ENCODE data around the gene TARM1.

Gene TARM1

GRCh38 chr19:54024660-54025059 lies 56.5 kb downstream of the TARM1 start:
- no peak for DNase-seq
- Histone ChIP-seq H2BK120ac (ENCODE audit: low read depth, low read length) (no peak overlapping the region), H3K23ac (ENCODE audit: low read length in 2 of 2) (no peak overlapping the region), H3K4me1 (ENCODE audit: control insufficient read depth, insufficient read depth, low read depth, low read length) (no peaks in the 10 kb centered on the region), H2AK5ac (ENCODE audit: low read length, severe bottlenecking) (no peak overlapping the region), H3K27me3 (ENCODE audit: control insufficient read depth in 1 of 2, insufficient read depth in 1 of 2, low read length in 2 of 2) (no peaks in the 10 kb centered on the region), H2BK5ac (ENCODE audit: low read depth, low read length, poor library complexity, severe bottlenecking) (no peak overlapping the region), H4K91ac (ENCODE audit: low read length) (no peak overlapping the region), H3K14ac (ENCODE audit: low read length in 2 of 2) (no peak overlapping the region), H2BK12ac (ENCODE audit: low read length in 2 of 2) (no peak overlapping the region), H3K79me1 (replicated peaks; ENCODE audit: low read length, poor library complexity, severe bottlenecking) (no peaks in the 10 kb centered on the region), H3K18ac (ENCODE audit: low read depth in 1 of 2, low read length in 2 of 2) (no peak overlapping the region), H4K8ac (ENCODE audit: low read length) (no peak overlapping the region), H3K4me2 (ENCODE audit: low read length, poor library complexity, severe bottlenecking) (no peak overlapping the region), H2AFZ (ENCODE audit: low read depth, low read length) (no peak overlapping the region), H3K27ac (ENCODE audit: low read length, poor library complexity, severe bottlenecking) (no peak overlapping the region), H3K9ac (ENCODE audit: low read length) (no peak overlapping the region), H3K36me3 (ENCODE audit: control insufficient read depth in 1 of 2, insufficient read depth in 2 of 2, low read depth in 1 of 2, low read length in 2 of 2) (no peaks in the 10 kb centered on the region), H3K4ac (ENCODE audit: low read depth in 1 of 2, low read length in 2 of 2) (no peak overlapping the region), H3K9me3 (ENCODE audit: control insufficient read depth, low read length) (no peaks in the 10 kb centered on the region), H2BK15ac (ENCODE audit: low read depth, poor library complexity, severe bottlenecking) (no peak overlapping the region), H3K4me3 (ENCODE audit: insufficient read depth in 1 of 2, low read depth in 1 of 2, low read length in 2 of 2) (no peak overlapping the region)
- 77% methylated on average over 9 of the region's 9 CpGs for WGBS

DNA sequence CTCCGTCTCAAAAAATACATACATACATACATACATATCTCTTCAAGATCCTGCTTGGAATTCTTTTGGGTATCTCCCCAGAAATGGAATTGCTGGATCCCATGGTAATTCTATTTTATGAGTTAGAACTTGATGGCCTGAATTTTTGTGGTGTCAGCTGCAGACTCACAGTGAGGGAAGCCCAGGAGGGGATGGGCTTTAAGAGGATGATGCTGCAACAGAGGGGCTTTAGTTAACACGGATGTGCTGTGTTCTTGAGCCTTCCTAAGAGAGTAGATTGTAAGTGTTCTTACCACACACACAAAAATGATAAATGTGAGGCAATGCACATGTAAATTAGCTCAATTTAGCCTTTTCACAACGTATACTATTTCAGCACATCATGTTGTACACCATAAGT lies 58.0 kb downstream of the TARM1 start:
- no CpG with 5 or more reads among the region's 3 CpGs for WGBS

GRCh38 chr19:54021932-54022331 lies 59.2 kb downstream of the TARM1 start:
- no peak overlapping the region for H2AK5ac ChIP-seq (ENCODE audit: low read length, severe bottlenecking)
- H3K4me3 ChIP-seq (ENCODE audit: insufficient read depth in 1 of 2, low read depth in 1 of 2, low read length in 2 of 2), result no peak overlapping the region
- no peak overlapping the region for H3K18ac ChIP-seq (ENCODE audit: low read depth in 1 of 2, low read length in 2 of 2)
- H4K91ac ChIP-seq (ENCODE audit: low read length), result no peak overlapping the region
- H3K14ac ChIP-seq (ENCODE audit: low read length in 2 of 2), result no peak overlapping the region
- no peak overlapping the region for H2BK12ac ChIP-seq (ENCODE audit: low read length in 2 of 2)
- H3K27me3 ChIP-seq (ENCODE audit: control insufficient read depth in 1 of 2, insufficient read depth in 1 of 2, low read length in 2 of 2), result no peaks in the 10 kb centered on the region
- no peak overlapping the region for H3K27ac ChIP-seq (ENCODE audit: low read length, poor library complexity, severe bottlenecking)
- H2BK15ac ChIP-seq (ENCODE audit: low read depth, poor library complexity, severe bottlenecking), result no peak overlapping the region
- H3K4ac ChIP-seq (ENCODE audit: low read depth in 1 of 2, low read length in 2 of 2), result no peak overlapping the region
- H3K36me3 ChIP-seq (ENCODE audit: control insufficient read depth in 1 of 2, insufficient read depth in 2 of 2, low read depth in 1 of 2, low read length in 2 of 2), result no peaks in the 10 kb centered on the region
- WGBS, result 92% methylated on average over 13 of the region's 13 CpGs
- no peak overlapping the region for H3K4me2 ChIP-seq (ENCODE audit: low read length, poor library complexity, severe bottlenecking)
- no peaks in the 10 kb centered on the region for H3K4me1 ChIP-seq (ENCODE audit: control insufficient read depth, insufficient read depth, low read depth, low read length)
- DNase-seq, result no peak
- no peak overlapping the region for H4K8ac ChIP-seq (ENCODE audit: low read length)
- no peak overlapping the region for H2BK5ac ChIP-seq (ENCODE audit: low read depth, low read length, poor library complexity, severe bottlenecking)
- no peaks in the 10 kb centered on the region for H3K79me1 ChIP-seq (replicated peaks; ENCODE audit: low read length, poor library complexity, severe bottlenecking)
- no peak overlapping the region for H3K23ac ChIP-seq (ENCODE audit: low read length in 2 of 2)
- no peak overlapping the region for H3K9ac ChIP-seq (ENCODE audit: low read length)
- no peak overlapping the region for H2BK120ac ChIP-seq (ENCODE audit: low read depth, low read length)
- H3K9me3 ChIP-seq (ENCODE audit: control insufficient read depth, low read length), result peaks cover 4% of the 10 kb centered on the region
- H2AFZ ChIP-seq (ENCODE audit: low read depth, low read length), result no peak overlapping the region

More for the DNA sequence above, 58.0 kb downstream of the TARM1 start:
- no peaks in the 10 kb centered on the region for H3K27me3 ChIP-seq (ENCODE audit: control insufficient read depth in 1 of 2, insufficient read depth in 1 of 2, low read length in 2 of 2)
- no peak overlapping the region for H2AFZ ChIP-seq (ENCODE audit: low read depth, low read length)
- no peaks in the 10 kb centered on the region for H3K36me3 ChIP-seq (ENCODE audit: control insufficient read depth in 1 of 2, insufficient read depth in 2 of 2, low read depth in 1 of 2, low read length in 2 of 2)
- H3K27ac ChIP-seq (ENCODE audit: low read length, poor library complexity, severe bottlenecking), result no peak overlapping the region
- no peak overlapping the region for H3K18ac ChIP-seq (ENCODE audit: low read depth in 1 of 2, low read length in 2 of 2)
- H2BK15ac ChIP-seq (ENCODE audit: low read depth, poor library complexity, severe bottlenecking), result no peak overlapping the region
- no peak for DNase-seq
- no peak overlapping the region for H3K4me2 ChIP-seq (ENCODE audit: low read length, poor library complexity, severe bottlenecking)
- H2AK5ac ChIP-seq (ENCODE audit: low read length, severe bottlenecking), result no peak overlapping the region
- H2BK5ac ChIP-seq (ENCODE audit: low read depth, low read length, poor library complexity, severe bottlenecking), result no peak overlapping the region
- no peak overlapping the region for H2BK12ac ChIP-seq (ENCODE audit: low read length in 2 of 2)
- no peak overlapping the region for H3K23ac ChIP-seq (ENCODE audit: low read length in 2 of 2)
- no peak overlapping the region for H4K8ac ChIP-seq (ENCODE audit: low read length)
- H4K91ac ChIP-seq (ENCODE audit: low read length), result no peak overlapping the region
- H3K4me1 ChIP-seq (ENCODE audit: control insufficient read depth, insufficient read depth, low read depth, low read length), result no peaks in the 10 kb centered on the region
- no peak overlapping the region for H3K4ac ChIP-seq (ENCODE audit: low read depth in 1 of 2, low read length in 2 of 2)
- no peak overlapping the region for H3K4me3 ChIP-seq (ENCODE audit: insufficient read depth in 1 of 2, low read depth in 1 of 2, low read length in 2 of 2)
- H2BK120ac ChIP-seq (ENCODE audit: low read depth, low read length), result no peak overlapping the region
- no peak overlapping the region for H3K9ac ChIP-seq (ENCODE audit: low read length)
- no peaks in the 10 kb centered on the region for H3K79me1 ChIP-seq (replicated peaks; ENCODE audit: low read length, poor library complexity, severe bottlenecking)
- H3K14ac ChIP-seq (ENCODE audit: low read length in 2 of 2), result no peak overlapping the region
- no peaks in the 10 kb centered on the region for H3K9me3 ChIP-seq (ENCODE audit: control insufficient read depth, low read length)

DNA sequence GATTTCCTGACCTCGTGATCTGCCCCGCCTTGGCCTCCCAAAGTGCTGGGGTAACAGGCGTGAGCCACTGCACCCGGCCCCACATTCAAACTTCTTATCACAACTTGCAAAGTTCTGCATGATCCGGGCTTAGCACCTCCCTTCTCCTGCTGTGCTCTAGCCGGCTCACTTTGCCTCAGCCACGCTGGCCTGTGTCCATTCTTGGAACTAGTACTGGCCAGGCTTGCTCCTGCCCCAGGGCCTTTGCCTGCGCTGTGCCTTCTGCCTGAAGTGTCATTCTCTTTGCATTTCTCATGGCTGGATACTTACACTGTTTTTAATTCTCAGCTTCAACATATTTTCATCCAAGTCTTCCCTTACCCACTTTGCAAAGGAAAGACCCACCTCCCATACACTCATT lies 59.8 kb downstream of the TARM1 start:
- no peak overlapping the region for H3K18ac ChIP-seq (ENCODE audit: low read depth in 1 of 2, low read length in 2 of 2)
- H3K27me3 ChIP-seq (ENCODE audit: control insufficient read depth in 1 of 2, insufficient read depth in 1 of 2, low read length in 2 of 2), result peaks cover 0 to 2% of the 10 kb centered on the region in 2 experiments
- no peak overlapping the region for H3K27ac ChIP-seq (ENCODE audit: low read length, poor library complexity, severe bottlenecking)
- no peaks in the 10 kb centered on the region for H3K79me1 ChIP-seq (replicated peaks; ENCODE audit: low read length, poor library complexity, severe bottlenecking)
- H2AFZ ChIP-seq (ENCODE audit: low read depth, low read length), result no peak overlapping the region
- no peak overlapping the region for H3K9ac ChIP-seq (ENCODE audit: low read length)
- H2BK5ac ChIP-seq (ENCODE audit: low read depth, low read length, poor library complexity, severe bottlenecking), result no peak overlapping the region
- no peak overlapping the region for H2BK15ac ChIP-seq (ENCODE audit: low read depth, poor library complexity, severe bottlenecking)
- peaks cover 4% of the 10 kb centered on the region for H3K9me3 ChIP-seq (ENCODE audit: control insufficient read depth, low read length)
- no peak overlapping the region for H4K91ac ChIP-seq (ENCODE audit: low read length)
- 82% methylated on average over 8 of the region's 8 CpGs for WGBS
- no peak overlapping the region for H4K8ac ChIP-seq (ENCODE audit: low read length)
- no peak overlapping the region for H3K4me2 ChIP-seq (ENCODE audit: low read length, poor library complexity, severe bottlenecking)
- no peak overlapping the region for H3K23ac ChIP-seq (ENCODE audit: low read length in 2 of 2)
- H2BK120ac ChIP-seq (ENCODE audit: low read depth, low read length), result no peak overlapping the region
- no peaks in the 10 kb centered on the region for H3K4me1 ChIP-seq (ENCODE audit: control insufficient read depth, insufficient read depth, low read depth, low read length)
- no peak overlapping the region for H3K14ac ChIP-seq (ENCODE audit: low read length in 2 of 2)
- H3K4ac ChIP-seq (ENCODE audit: low read depth in 1 of 2, low read length in 2 of 2), result no peak overlapping the region
- DNase-seq, result no peak
- no peak overlapping the region for H2BK12ac ChIP-seq (ENCODE audit: low read length in 2 of 2)
- no peak overlapping the region for H2AK5ac ChIP-seq (ENCODE audit: low read length, severe bottlenecking)
- no peak overlapping the region for H3K4me3 ChIP-seq (ENCODE audit: insufficient read depth in 1 of 2, low read depth in 1 of 2, low read length in 2 of 2)
- H3K36me3 ChIP-seq (ENCODE audit: control insufficient read depth in 1 of 2, insufficient read depth in 2 of 2, low read depth in 1 of 2, low read length in 2 of 2), result no peaks in the 10 kb centered on the region
